ENCODE results near the gene MYH10.
"Not testable (repeated sequence)": the region's sequence is repeated elsewhere in the genome, so short reads cannot be mapped to it uniquely, and the experiment has no call there.

Gene MYH10

GRCh38 chr17:8574687-8575086 lies 55.8 kb downstream of the MYH10 start:
- no peak overlapping the region for H3K27ac Mint-ChIP-seq
- H3K4me1 Mint-ChIP-seq: no peaks in the 10 kb centered on the region
- DNase-seq (no peak), ATAC-seq (no peak)
- no peaks in the 10 kb centered on the region for H3K27me3 Mint-ChIP-seq
- H3K9me3 Mint-ChIP-seq: no peaks in the 10 kb centered on the region
- no peaks in the 10 kb centered on the region for H3K36me3 Mint-ChIP-seq (ENCODE audit: low read depth)
- H3K4me3 Mint-ChIP-seq: no peak overlapping the region

GRCh38 chr17:8572764-8573163 lies 57.8 kb downstream of the MYH10 start:
- DNase-seq (no peak), ATAC-seq (no peak)
- H3K4me3 Mint-ChIP-seq: no peak overlapping the region
- H3K9me3 Mint-ChIP-seq: no peaks in the 10 kb centered on the region
- no peaks in the 10 kb centered on the region for H3K4me1 Mint-ChIP-seq
- no peak overlapping the region for H3K27ac Mint-ChIP-seq
- no peaks in the 10 kb centered on the region for H3K36me3 Mint-ChIP-seq (ENCODE audit: low read depth)
- peaks cover 2% of the 10 kb centered on the region for H3K27me3 Mint-ChIP-seq

GRCh38 chr17:8563981-8564602 lies 66.4 kb downstream of the MYH10 start:
- no peak for DNase-seq
- H3K4me1 Mint-ChIP-seq: no peaks in the 10 kb centered on the region
- no peak for ATAC-seq
- H3K9me3 Mint-ChIP-seq: no peaks in the 10 kb centered on the region
- no peak overlapping the region for H3K27ac Mint-ChIP-seq
- H3K36me3 Mint-ChIP-seq (ENCODE audit: low read depth): no peaks in the 10 kb centered on the region
- H3K4me3 Mint-ChIP-seq: no peak overlapping the region
- peaks cover 5% of the 10 kb centered on the region for H3K27me3 Mint-ChIP-seq

- peaks cover 4% of the 10 kb centered on the region for H3K27me3 Mint-ChIP-seq
- no peak overlapping the region for H3K27ac Mint-ChIP-seq
- no peaks in the 10 kb centered on the region for H3K36me3 Mint-ChIP-seq (ENCODE audit: low read depth)
- no peaks in the 10 kb centered on the region for H3K9me3 Mint-ChIP-seq
- no peak for DNase-seq
- H3K4me3 Mint-ChIP-seq: no peak overlapping the region
- ATAC-seq: no peak
- no peaks in the 10 kb centered on the region for H3K4me1 Mint-ChIP-seq
Observed at GRCh38 chr17:8563024-8563776, 67.3 kb downstream of the MYH10 start.

GRCh38 chr17:8558144-8558543 lies 72.4 kb downstream of the MYH10 start:
- DNase-seq (no peak), ATAC-seq (no peak)
- H3K9me3 Mint-ChIP-seq: no peaks in the 10 kb centered on the region
- no peak overlapping the region for H3K4me3 Mint-ChIP-seq
- no peaks in the 10 kb centered on the region for H3K36me3 Mint-ChIP-seq (ENCODE audit: low read depth)
- no peaks in the 10 kb centered on the region for H3K4me1 Mint-ChIP-seq
- H3K27me3 Mint-ChIP-seq: peaks cover 7% of the 10 kb centered on the region
- H3K27ac Mint-ChIP-seq: no peak overlapping the region

- no peak for DNase-seq
- ATAC-seq: no peak
- no peak overlapping the region for H3K27ac Mint-ChIP-seq
- H3K4me1 Mint-ChIP-seq: no peaks in the 10 kb centered on the region
- H3K9me3 Mint-ChIP-seq: no peaks in the 10 kb centered on the region
- H3K4me3 Mint-ChIP-seq: no peak overlapping the region
- peaks cover 7% of the 10 kb centered on the region for H3K27me3 Mint-ChIP-seq
- no peaks in the 10 kb centered on the region for H3K36me3 Mint-ChIP-seq (ENCODE audit: low read depth)
Observed at GRCh38 chr17:8557176-8557806, 73.2 kb downstream of the MYH10 start.

GRCh38 chr17:8556074-8556473 lies 74.5 kb downstream of the MYH10 start:
- H3K27me3 Mint-ChIP-seq: peaks cover 10% of the 10 kb centered on the region
- DNase-seq (no peak), ATAC-seq (no peak)
- no peaks in the 10 kb centered on the region for H3K4me1 Mint-ChIP-seq
- H3K9me3 Mint-ChIP-seq: no peaks in the 10 kb centered on the region
- H3K36me3 Mint-ChIP-seq (ENCODE audit: low read depth): no peaks in the 10 kb centered on the region
- no peak overlapping the region for H3K4me3 Mint-ChIP-seq
- no peak overlapping the region for H3K27ac Mint-ChIP-seq

- Mint-ChIP-seq H3K4me3 (no peak overlapping the region), H3K36me3 (ENCODE audit: low read depth) (no peaks in the 10 kb centered on the region), H3K4me1 (no peaks in the 10 kb centered on the region), H3K27ac (no peak overlapping the region), H3K27me3 (peaks cover 8% of the 10 kb centered on the region), H3K9me3 (no peaks in the 10 kb centered on the region)
- no peak for ATAC-seq
- DNase-seq: no peak
Observed at GRCh38 chr17:8555062-8555461, 75.5 kb downstream of the MYH10 start.

GRCh38 chr17:8552577-8553320 lies 77.8 kb downstream of the MYH10 start:
- DNase-seq (no peak), ATAC-seq (no peak)
- H3K9me3 Mint-ChIP-seq: no peaks in the 10 kb centered on the region
- peaks cover 6% of the 10 kb centered on the region for H3K27me3 Mint-ChIP-seq
- H3K36me3 Mint-ChIP-seq (ENCODE audit: low read depth): no peaks in the 10 kb centered on the region
- no peak overlapping the region for H3K4me3 Mint-ChIP-seq
- no peaks in the 10 kb centered on the region for H3K4me1 Mint-ChIP-seq
- H3K27ac Mint-ChIP-seq: no peak overlapping the region

GRCh38 chr17:8542599-8543502 lies 87.7 kb downstream of the MYH10 start:
- Mint-ChIP-seq H3K9me3 (no peaks in the 10 kb centered on the region), H3K36me3 (ENCODE audit: low read depth) (no peaks in the 10 kb centered on the region), H3K4me1 (no peaks in the 10 kb centered on the region), H3K4me3 (no peak overlapping the region), H3K27me3 (no peaks in the 10 kb centered on the region), H3K27ac (no peak overlapping the region)
- DNase-seq: no peak
- no peak for ATAC-seq

GRCh38 chr17:8539976-8540375 lies 90.5 kb downstream of the MYH10 start:
- H3K4me3 Mint-ChIP-seq; H3K36me3 Mint-ChIP-seq (ENCODE audit: low read depth); H3K27ac Mint-ChIP-seq; H3K9me3 Mint-ChIP-seq; H3K27me3 Mint-ChIP-seq; ATAC-seq; DNase-seq; H3K4me1 Mint-ChIP-seq: not testable (repeated sequence)

- Mint-ChIP-seq H3K27ac (no peak overlapping the region), H3K36me3 (ENCODE audit: low read depth) (no peaks in the 10 kb centered on the region), H3K4me1 (no peaks in the 10 kb centered on the region), H3K9me3 (no peaks in the 10 kb centered on the region), H3K27me3 (no peaks in the 10 kb centered on the region), H3K4me3 (no peak overlapping the region)
- peak; percentile 40 for ATAC-seq
- DNase-seq: no peak
Observed at GRCh38 chr17:8537734-8538133, 92.8 kb downstream of the MYH10 start.

- DNase-seq (no peak), ATAC-seq (no peak)
- H3K27me3 Mint-ChIP-seq: no peaks in the 10 kb centered on the region
- no peaks in the 10 kb centered on the region for H3K36me3 Mint-ChIP-seq (ENCODE audit: low read depth)
- H3K27ac Mint-ChIP-seq: no peak overlapping the region
- H3K4me3 Mint-ChIP-seq: no peak overlapping the region
- H3K4me1 Mint-ChIP-seq: no peaks in the 10 kb centered on the region
- no peaks in the 10 kb centered on the region for H3K9me3 Mint-ChIP-seq
Observed at GRCh38 chr17:8534498-8535188, 95.9 kb downstream of the MYH10 start.
